ENCODE measurements around the gene PLP2.

Gene PLP2

DNA sequence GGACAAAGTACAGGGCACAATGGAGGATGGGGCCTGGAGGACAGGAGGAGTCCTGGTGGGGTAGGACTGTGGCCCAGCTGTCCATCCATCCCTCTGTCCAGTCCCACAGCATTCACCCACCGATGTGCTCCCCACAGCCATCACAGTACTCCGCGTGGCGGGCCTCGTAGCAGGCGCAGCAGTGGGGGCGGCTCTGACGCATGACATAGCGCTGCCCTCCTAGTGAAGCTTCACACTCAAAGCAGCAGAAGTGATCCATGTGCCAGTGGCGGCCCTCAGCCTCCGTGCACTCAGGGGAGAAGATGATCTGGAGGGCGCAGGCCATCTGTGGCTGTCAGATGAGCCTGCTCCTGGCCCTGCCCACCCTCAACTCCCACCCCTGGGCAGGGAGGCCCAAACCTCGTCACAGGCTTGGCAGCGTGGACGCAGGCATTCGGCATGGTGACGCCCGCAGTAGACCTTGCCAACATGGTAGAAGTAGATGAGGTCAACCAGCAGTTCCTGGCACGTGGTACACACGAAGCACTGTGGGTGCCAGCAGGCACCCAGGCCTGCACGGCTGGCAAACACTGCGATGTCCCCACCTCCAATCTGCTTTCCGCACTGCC is 6.3 kb downstream of the PLP2 start:
- Histone ChIP-seq H3K9ac (ENCODE audit: low read length) (no peak overlapping the region), H3K27ac (ENCODE audit: low read length) (no peak overlapping the region), H3K4me3 (ENCODE audit: low read length) (no peak overlapping the region), H3K36me3 (ENCODE audit: control insufficient read depth, low read depth, low read length) (peaks cover 5% of the 10 kb centered on the region), H3K4me1 (ENCODE audit: control insufficient read depth, low read depth, low read length) (no peaks in the 10 kb centered on the region), H3K9me3 (ENCODE audit: control insufficient read depth, low read depth, low read length) (peaks cover 7% of the 10 kb centered on the region), H3K27me3 (ENCODE audit: control insufficient read depth, insufficient read depth, low read length) (peaks cover 4% of the 10 kb centered on the region)

DNA sequence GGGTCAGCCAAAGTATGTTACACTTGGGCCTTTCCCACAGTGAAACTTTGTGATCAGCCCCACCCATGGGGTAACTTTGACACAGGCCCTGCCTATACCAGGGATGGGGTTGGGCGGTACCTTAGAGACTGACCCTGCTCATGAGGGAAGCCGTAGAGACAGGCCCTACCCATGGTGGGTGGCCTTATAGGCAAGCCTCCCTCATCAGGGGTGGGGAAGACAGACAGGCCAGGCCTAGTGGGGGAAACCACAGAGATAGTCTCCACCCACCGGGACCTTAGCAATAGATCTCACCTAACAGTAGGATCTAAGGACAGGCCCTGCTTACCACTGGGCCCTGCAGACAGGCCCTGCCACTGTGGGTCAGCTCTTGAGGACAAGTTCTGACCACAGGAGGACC is 6.8 kb downstream of the PLP2 start:
- no peak overlapping the region for H3K27ac ChIP-seq (ENCODE audit: low read length)
- peaks cover 7% of the 10 kb centered on the region for H3K9me3 ChIP-seq (ENCODE audit: control insufficient read depth, low read depth, low read length)
- H3K27me3 ChIP-seq (ENCODE audit: control insufficient read depth, insufficient read depth, low read length), result no peaks in the 10 kb centered on the region
- no peaks in the 10 kb centered on the region for H3K4me1 ChIP-seq (ENCODE audit: control insufficient read depth, low read depth, low read length)
- no peak overlapping the region for H3K9ac ChIP-seq (ENCODE audit: low read length)
- H3K4me3 ChIP-seq (ENCODE audit: low read length), result no peak overlapping the region
- peaks cover 5% of the 10 kb centered on the region for H3K36me3 ChIP-seq (ENCODE audit: control insufficient read depth, low read depth, low read length)

DNA sequence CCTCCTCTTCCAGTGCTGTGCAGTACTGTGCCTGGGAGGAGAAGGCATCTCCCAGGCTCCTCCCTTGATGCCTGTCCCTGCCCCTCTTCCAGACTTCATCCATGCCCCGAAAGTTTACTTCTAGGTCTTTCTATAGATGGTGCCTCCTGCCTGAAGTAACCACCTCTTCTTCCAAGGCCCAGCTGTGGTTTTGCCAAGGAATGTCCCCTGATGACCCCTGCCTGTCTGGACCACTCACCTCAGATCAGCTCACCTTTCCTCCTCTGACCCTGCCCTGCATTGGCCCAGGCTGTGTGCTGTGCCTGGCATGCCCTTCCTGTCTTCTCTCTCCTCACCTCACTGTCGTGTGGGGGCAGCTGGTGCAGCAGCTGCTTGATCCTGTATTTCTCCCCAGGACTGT is 7.7 kb downstream of the PLP2 start:
- no peak overlapping the region for H3K27ac ChIP-seq (ENCODE audit: low read length)
- peaks cover 7% of the 10 kb centered on the region for H3K9me3 ChIP-seq (ENCODE audit: control insufficient read depth, low read depth, low read length)
- H3K4me3 ChIP-seq (ENCODE audit: low read length), result no peak overlapping the region
- no peaks in the 10 kb centered on the region for H3K4me1 ChIP-seq (ENCODE audit: control insufficient read depth, low read depth, low read length)
- no peaks in the 10 kb centered on the region for H3K27me3 ChIP-seq (ENCODE audit: control insufficient read depth, insufficient read depth, low read length)
- H3K9ac ChIP-seq (ENCODE audit: low read length), result no peak overlapping the region
- H3K36me3 ChIP-seq (ENCODE audit: control insufficient read depth, low read depth, low read length), result peaks cover 5% of the 10 kb centered on the region

DNA sequence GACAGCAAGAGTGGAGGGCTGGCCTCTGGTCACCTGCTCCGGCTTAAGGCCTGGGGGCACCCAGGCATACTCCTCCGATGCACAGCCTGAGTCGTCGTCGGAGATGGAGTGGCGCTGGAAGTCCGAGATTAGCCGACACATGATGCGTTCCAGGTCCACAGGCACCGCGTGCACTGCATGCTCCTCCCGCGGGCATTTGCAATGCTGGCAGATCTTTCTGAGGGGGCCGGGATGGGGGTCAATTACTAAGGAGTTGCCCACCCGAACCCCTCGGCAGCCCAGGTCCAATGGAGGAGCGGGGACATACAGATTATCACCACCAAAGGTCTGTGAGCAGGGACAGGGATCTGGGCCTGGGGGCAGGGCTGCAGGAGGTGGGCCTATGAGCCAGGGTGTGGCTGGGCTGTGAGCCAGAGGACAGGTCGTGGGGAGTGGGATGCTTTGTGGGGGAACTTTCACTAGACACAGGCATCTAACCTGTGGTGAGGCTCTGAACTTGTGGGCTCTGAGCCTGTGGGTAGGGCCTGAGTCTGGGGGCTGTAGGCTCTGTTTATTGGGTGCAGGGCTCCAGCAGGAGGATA is 12.1 kb downstream of the PLP2 start:
- H3K9me3 ChIP-seq (ENCODE audit: control insufficient read depth, low read depth, low read length), result peaks cover 3% of the 10 kb centered on the region
- H3K9ac ChIP-seq (ENCODE audit: low read length), result no peak overlapping the region
- no peak overlapping the region for H3K4me3 ChIP-seq (ENCODE audit: low read length)
- no peaks in the 10 kb centered on the region for H3K4me1 ChIP-seq (ENCODE audit: control insufficient read depth, low read depth, low read length)
- no peaks in the 10 kb centered on the region for H3K27me3 ChIP-seq (ENCODE audit: control insufficient read depth, insufficient read depth, low read length)
- no peak overlapping the region for H3K27ac ChIP-seq (ENCODE audit: low read length)
- H3K36me3 ChIP-seq (ENCODE audit: control insufficient read depth, low read depth, low read length), result no peaks in the 10 kb centered on the region

DNA sequence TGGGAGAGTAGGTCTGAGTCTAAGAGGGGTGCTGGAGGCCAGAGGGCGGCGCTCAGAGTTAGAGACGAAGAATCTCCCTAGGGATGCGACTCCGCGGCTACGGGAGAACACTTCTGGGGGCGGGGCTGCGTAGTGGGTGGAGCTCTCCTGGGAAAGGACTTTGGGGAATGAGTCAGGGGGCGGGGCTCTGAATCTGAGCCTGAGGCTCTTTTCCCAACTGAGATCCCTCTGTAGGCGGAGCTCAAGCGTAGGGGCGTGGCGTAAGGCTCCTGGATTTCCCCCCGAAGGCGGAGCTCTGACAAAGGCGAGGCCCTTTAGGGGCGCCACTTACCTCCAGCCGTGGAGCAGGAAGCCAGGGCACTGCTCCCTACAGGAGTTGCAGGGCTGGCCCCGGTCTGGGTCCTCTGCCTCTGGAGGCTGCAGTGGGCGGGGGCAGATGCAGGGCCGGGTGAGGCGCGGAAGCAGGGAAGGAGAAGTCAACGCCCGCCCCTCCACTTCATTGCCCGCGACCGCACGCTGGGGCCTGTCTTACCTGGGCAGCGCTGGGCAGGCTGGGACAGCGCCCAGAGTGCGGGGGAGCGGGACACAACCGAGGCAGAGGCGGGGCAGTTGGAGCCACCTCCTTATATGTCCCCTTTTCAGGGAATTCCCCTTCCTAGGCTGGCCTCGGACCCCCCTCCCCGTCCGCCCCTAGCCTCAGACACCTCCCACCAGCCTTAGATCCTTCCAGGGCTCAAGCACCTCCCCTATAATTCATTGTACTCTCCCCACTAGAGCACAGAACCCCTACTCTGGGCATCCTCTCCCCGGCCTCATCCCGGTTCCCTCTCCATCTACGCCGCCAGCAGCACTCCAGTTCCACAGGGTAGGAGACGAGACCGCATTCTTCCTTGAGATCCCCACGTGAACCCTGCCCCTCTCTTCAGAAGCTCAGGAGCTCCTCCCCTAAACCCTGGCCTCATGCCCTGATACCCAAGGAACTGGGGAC is 12.9 kb downstream of the PLP2 start:
- Histone ChIP-seq H3K9ac (ENCODE audit: low read length) (no peak overlapping the region), H3K4me3 (ENCODE audit: low read length) (peak overlapping the region; percentile 58), H3K27ac (ENCODE audit: low read length) (no peak overlapping the region)

DNA sequence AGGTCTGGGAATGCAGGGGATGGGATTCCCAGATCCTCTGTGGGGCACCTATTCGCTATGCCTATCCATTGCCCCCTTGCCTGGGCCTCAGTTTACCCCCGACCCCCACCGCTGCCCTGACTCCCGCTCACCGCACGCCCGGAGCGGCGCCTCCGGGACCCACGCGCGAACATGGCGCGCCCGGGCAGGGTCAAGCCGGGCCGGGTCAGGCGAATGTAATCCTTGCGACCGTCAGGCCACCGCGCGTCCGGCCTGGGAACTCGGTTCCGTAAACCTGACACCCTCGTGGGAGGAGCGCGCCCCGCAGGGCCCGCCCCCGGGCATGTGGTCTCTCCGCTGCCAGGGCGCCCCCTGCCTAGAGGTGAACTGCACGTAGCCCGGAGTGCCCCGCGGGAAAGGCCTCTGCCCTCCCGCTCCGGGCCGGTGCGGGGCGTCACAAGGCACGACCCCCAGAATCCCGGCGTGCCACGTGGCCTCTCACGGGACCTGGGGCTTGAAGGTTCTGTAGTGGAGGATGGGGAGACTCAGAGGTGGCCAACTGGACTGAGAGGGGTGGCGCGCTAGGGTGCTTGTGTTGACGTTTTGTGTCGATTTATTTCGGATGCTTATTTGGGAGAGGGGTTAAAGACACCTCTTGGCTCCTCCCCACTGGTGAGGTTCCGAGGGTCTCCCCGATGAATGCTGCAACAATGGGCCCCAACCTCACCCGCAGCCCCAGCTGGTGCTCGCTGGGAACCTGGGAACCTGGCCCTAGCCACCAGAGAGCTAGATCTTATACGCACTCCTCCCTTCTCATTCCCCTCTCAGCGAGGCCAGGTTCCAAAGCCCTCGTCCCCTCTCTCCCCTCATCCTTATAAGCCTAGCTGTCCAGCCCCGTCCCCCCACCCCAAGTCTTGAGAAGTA is 14.7 kb downstream of the PLP2 start, which contains the start of gene PRICKLE3:
Gene PRICKLE3, minus strand, starts transcription at position 249 of the 903 bp plus-strand sequence. Its CDS starts 76 bp downstream, at position 173.
- peak within 1 kb of the TSS; percentile 58 for H3K4me3 ChIP-seq (ENCODE audit: low read length)

More for the DNA sequence above, 12.9 kb downstream of the PLP2 start:
- Histone ChIP-seq H3K9me3 (ENCODE audit: control insufficient read depth, low read depth, low read length) (peaks cover 3% of the 10 kb centered on the region), H3K27me3 (ENCODE audit: control insufficient read depth, insufficient read depth, low read length) (no peaks in the 10 kb centered on the region), H3K36me3 (ENCODE audit: control insufficient read depth, low read depth, low read length) (no peaks in the 10 kb centered on the region), H3K4me1 (ENCODE audit: control insufficient read depth, low read depth, low read length) (no peaks in the 10 kb centered on the region)

DNA sequence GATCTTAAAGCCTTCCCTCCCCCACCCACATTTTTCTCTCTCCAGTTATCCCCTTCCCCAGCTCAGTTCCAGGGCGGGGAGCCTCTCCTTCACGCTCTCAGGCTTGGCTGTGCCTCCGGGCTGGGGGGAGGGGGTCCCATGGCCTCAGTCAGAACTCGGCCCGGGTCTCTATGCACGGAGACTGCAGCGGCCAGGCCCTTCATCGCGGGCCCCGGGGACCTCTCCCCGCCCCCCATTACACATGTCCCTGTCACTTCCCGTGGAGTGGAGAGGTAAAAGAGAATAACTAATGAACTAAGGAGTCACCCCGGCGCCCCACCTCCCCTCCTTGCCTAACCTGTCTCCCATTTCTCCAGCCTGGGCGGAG is 15.3 kb downstream of the PLP2 start:
- Histone ChIP-seq H3K27ac (ENCODE audit: low read length) (no peak overlapping the region), H3K9me3 (ENCODE audit: control insufficient read depth, low read depth, low read length) (no peaks in the 10 kb centered on the region), H3K36me3 (ENCODE audit: control insufficient read depth, low read depth, low read length) (no peaks in the 10 kb centered on the region), H3K4me1 (ENCODE audit: control insufficient read depth, low read depth, low read length) (no peaks in the 10 kb centered on the region), H3K27me3 (ENCODE audit: control insufficient read depth, insufficient read depth, low read length) (no peaks in the 10 kb centered on the region), H3K4me3 (ENCODE audit: low read length) (peak overlapping the region; percentile 58), H3K9ac (ENCODE audit: low read length) (no peak overlapping the region)

More for the DNA sequence above, 14.7 kb downstream of the PLP2 start, which contains the start of gene PRICKLE3:
- H3K9ac ChIP-seq (ENCODE audit: low read length), result no peak within 1 kb of the TSS
- no peaks in the 10 kb centered on the region for H3K27me3 ChIP-seq (ENCODE audit: control insufficient read depth, insufficient read depth, low read length)
- no peaks in the 10 kb centered on the region for H3K9me3 ChIP-seq (ENCODE audit: control insufficient read depth, low read depth, low read length)
- no peaks in the 10 kb centered on the region for H3K36me3 ChIP-seq (ENCODE audit: control insufficient read depth, low read depth, low read length)
- H3K27ac ChIP-seq (ENCODE audit: low read length), result no peak within 1 kb of the TSS
- no peaks in the 10 kb centered on the region for H3K4me1 ChIP-seq (ENCODE audit: control insufficient read depth, low read depth, low read length)

DNA sequence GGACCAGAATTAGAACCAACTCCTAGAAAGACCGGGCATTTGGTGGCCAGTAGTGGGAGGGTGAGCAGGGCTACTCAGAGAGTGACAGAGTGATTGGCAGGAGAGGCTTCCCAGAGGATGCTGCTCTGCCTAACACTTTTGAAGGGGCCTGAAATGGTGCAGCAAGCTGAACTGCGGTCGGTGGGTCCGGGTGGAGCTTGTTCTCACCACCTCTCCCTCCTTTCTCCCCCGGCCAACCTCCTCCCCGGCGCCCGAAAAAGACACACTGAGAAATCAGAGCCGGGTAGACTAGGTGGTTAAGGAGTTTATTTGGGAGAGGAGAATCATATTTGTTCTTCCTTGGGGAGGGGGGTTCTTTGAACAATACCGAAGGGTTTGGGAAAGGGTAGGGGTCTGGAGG is 15.8 kb downstream of the PLP2 start:
- Histone ChIP-seq H3K9me3 (ENCODE audit: control insufficient read depth, low read depth, low read length) (no peaks in the 10 kb centered on the region), H3K36me3 (ENCODE audit: control insufficient read depth, low read depth, low read length) (no peaks in the 10 kb centered on the region), H3K9ac (ENCODE audit: low read length) (no peak overlapping the region), H3K27ac (ENCODE audit: low read length) (no peak overlapping the region), H3K4me1 (ENCODE audit: control insufficient read depth, low read depth, low read length) (no peaks in the 10 kb centered on the region), H3K4me3 (ENCODE audit: low read length) (no peak overlapping the region), H3K27me3 (ENCODE audit: control insufficient read depth, insufficient read depth, low read length) (no peaks in the 10 kb centered on the region)

DNA sequence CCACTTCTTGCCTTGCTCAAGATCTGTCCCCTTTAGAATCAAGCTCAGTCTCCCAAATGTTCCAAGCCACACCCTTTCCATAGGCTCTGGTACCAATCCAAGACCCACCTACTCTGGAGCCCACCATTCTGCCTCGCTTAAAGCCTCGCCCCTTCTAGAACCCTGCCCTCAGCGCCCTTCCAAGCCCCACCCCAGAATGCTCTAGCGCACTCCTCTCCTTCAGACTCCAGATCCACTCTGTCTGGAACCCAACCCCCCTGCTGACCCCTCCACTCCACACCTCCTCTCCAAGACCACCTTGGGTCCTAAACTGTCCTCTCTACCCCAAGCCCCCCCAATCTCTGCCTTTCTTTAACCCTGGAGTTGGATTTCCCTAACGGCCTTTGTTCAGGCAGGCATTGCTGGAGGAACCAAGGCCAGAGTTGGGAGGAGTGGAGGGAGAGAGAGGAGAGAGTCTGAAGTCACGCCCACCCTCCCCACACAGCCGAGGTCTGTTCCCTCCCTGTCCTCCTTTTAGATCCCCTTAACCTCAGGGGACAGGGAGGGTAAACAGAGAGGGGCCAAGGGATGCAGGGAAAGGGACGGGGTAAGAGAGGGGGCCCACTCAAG is 16.9 kb downstream of the PLP2 start:
- Histone ChIP-seq H3K36me3 (ENCODE audit: control insufficient read depth, low read depth, low read length) (no peaks in the 10 kb centered on the region), H3K9me3 (ENCODE audit: control insufficient read depth, low read depth, low read length) (no peaks in the 10 kb centered on the region), H3K27ac (ENCODE audit: low read length) (no peak overlapping the region), H3K4me3 (ENCODE audit: low read length) (no peak overlapping the region), H3K9ac (ENCODE audit: low read length) (no peak overlapping the region), H3K27me3 (ENCODE audit: control insufficient read depth, insufficient read depth, low read length) (no peaks in the 10 kb centered on the region), H3K4me1 (ENCODE audit: control insufficient read depth, low read depth, low read length) (no peaks in the 10 kb centered on the region)

DNA sequence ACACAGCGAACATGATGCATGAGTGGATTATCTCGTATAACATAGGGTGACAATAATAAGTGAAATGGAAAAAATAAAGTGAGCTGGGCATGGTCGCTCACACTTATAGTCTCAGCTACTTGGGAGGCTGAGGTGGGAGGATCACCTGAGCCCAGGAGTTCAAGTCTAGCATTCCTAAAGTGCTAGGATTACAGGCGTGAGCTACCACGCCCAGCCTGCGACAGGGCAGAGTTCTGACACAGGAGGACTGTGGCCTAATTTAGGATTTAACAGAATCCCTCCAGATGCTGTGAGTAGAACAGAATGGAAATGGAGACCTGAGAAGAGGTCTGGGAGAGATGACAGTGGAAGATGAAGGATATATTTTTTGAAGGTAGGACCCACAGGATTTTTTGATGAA is 17.9 kb downstream of the PLP2 start:
- Histone ChIP-seq H3K36me3 (ENCODE audit: control insufficient read depth, low read depth, low read length) (no peaks in the 10 kb centered on the region), H3K9me3 (ENCODE audit: control insufficient read depth, low read depth, low read length) (no peaks in the 10 kb centered on the region), H3K27ac (ENCODE audit: low read length) (no peak overlapping the region), H3K4me3 (ENCODE audit: low read length) (no peak overlapping the region), H3K9ac (ENCODE audit: low read length) (no peak overlapping the region), H3K4me1 (ENCODE audit: control insufficient read depth, low read depth, low read length) (no peaks in the 10 kb centered on the region), H3K27me3 (ENCODE audit: control insufficient read depth, insufficient read depth, low read length) (no peaks in the 10 kb centered on the region)
